KMS-11 (cell line): ENCODE data around the gene SNU13.
"Not testable (repeated sequence)": the region's sequence is repeated elsewhere in the genome, so short reads cannot be mapped to it uniquely, and the experiment has no call there.

Source experiments
- H2AFZ ChIP-seq: fragments of 200-600 bp; sonication (generic); 2 replicates; pipeline ENCODE4 v1.6.1; 2016; ENCODE audit warnings: antibody characterized with exemption, mixed run types, low read depth
- H3K27ac ChIP-seq: fragments of 200-600 bp; sonication (generic); 2 replicates; pipeline ENCODE4 v1.6.1; 2016; ENCODE audit warnings: mild to moderate bottlenecking, mixed run types
- H3K27me3 ChIP-seq: fragments of 200-600 bp; sonication (generic); 2 replicates; pipeline ENCODE4 v1.6.1; 2017; ENCODE audit warnings: mild to moderate bottlenecking, low read depth, mixed run types, moderate library complexity; ENCODE audit not compliant: insufficient read depth
- H3K36me3 ChIP-seq: fragments of 200-600 bp; sonication (generic); 2 replicates; pipeline ENCODE4 v1.6.1; 2017; ENCODE audit warnings: mild to moderate bottlenecking, mixed run types; ENCODE audit not compliant: insufficient read depth
- H3K4me1 ChIP-seq: fragments of 200-600 bp; sonication (generic); 2 replicates; pipeline ENCODE4 v1.6.1; 2016; ENCODE audit warnings: mild to moderate bottlenecking, low read depth, mixed run types; ENCODE audit not compliant: poor library complexity, severe bottlenecking
- H3K4me2 ChIP-seq: fragments of 200-600 bp; sonication (generic); 2 replicates; pipeline ENCODE4 v1.7.0; 2016; ENCODE audit warnings: mild to moderate bottlenecking, mixed run types
- H3K4me3 ChIP-seq: fragments of 200-600 bp; sonication (generic); IDR thresholded peaks from 2 replicates; pipeline ENCODE4 v1.6.1; 2017; ENCODE audit warnings: low read depth, low read length, mixed read lengths; ENCODE audit not compliant: insufficient read depth
- H3K79me2 ChIP-seq: fragments of 200-600 bp; sonication (generic); 2 replicates; pipeline ENCODE4 v1.6.1; 2016; ENCODE audit warnings: low read depth, mixed run types; ENCODE audit not compliant: insufficient read depth
- H3K9ac ChIP-seq: fragments of 200-600 bp; sonication (generic); 2 replicates; pipeline ENCODE4 v1.6.1; 2016; ENCODE audit warnings: mild to moderate bottlenecking, mixed run types
- H4K20me1 ChIP-seq: fragments of 200-600 bp; sonication (generic); 2 replicates; pipeline ENCODE4 v1.6.1; 2016; ENCODE audit warnings: mild to moderate bottlenecking, mixed run types; ENCODE audit not compliant: insufficient read depth
- TF ChIP-seq, protein P1 (sequence below): fragments of 200-600 bp; sonication (generic); conservative IDR thresholded peaks from 2 replicates; pipeline ENCODE4 v1.6.1; 2017; ENCODE audit warnings: low read depth, mild to moderate bottlenecking, antibody characterized with exemption, low read length, moderate library complexity, mixed read lengths

Gene SNU13

DNA sequence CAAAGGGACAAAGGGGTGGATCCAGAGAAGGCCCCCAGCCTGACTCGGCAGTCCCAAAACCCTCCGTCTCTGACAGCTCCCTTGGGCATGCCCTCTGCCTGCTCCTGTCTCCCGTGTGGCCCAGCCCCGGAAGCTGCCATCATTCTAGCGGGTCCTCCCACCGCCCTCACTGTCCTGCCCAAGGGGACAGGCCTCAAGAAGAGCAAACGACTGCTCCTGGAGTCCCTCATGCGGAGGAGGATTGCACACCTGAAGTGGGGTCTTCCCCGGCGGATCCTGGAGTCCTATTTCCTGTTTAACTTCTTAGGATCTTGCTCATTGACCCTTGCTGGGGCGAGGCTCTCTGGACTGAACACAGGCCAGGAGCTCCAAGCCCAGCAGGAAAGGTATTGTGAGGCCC lies 8.0 kb upstream of the SNU13 start:
- H3K4me1 ChIP-seq, result peaks cover 11% of the 10 kb centered on the region
- H3K27ac ChIP-seq, result no peak overlapping the region
- peak overlapping the region; percentile 28; the same call in 1 of the 2 replicates for H3K9ac ChIP-seq
- no peaks in the 10 kb centered on the region for H3K27me3 ChIP-seq
- no peaks in the 10 kb centered on the region for H3K36me3 ChIP-seq
- H3K4me2 ChIP-seq, result peak overlapping the region; percentile 23
- H2AFZ ChIP-seq, result peak overlapping the region; percentile 57
- no peak overlapping the region for H3K4me3 ChIP-seq
- no peaks in the 10 kb centered on the region for H4K20me1 ChIP-seq
- H3K79me2 ChIP-seq, result no peaks in the 10 kb centered on the region
- TF ChIP-seq, protein P1, sequence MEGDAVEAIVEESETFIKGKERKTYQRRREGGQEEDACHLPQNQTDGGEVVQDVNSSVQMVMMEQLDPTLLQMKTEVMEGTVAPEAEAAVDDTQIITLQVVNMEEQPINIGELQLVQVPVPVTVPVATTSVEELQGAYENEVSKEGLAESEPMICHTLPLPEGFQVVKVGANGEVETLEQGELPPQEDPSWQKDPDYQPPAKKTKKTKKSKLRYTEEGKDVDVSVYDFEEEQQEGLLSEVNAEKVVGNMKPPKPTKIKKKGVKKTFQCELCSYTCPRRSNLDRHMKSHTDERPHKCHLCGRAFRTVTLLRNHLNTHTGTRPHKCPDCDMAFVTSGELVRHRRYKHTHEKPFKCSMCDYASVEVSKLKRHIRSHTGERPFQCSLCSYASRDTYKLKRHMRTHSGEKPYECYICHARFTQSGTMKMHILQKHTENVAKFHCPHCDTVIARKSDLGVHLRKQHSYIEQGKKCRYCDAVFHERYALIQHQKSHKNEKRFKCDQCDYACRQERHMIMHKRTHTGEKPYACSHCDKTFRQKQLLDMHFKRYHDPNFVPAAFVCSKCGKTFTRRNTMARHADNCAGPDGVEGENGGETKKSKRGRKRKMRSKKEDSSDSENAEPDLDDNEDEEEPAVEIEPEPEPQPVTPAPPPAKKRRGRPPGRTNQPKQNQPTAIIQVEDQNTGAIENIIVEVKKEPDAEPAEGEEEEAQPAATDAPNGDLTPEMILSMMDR, result no peak

DNA sequence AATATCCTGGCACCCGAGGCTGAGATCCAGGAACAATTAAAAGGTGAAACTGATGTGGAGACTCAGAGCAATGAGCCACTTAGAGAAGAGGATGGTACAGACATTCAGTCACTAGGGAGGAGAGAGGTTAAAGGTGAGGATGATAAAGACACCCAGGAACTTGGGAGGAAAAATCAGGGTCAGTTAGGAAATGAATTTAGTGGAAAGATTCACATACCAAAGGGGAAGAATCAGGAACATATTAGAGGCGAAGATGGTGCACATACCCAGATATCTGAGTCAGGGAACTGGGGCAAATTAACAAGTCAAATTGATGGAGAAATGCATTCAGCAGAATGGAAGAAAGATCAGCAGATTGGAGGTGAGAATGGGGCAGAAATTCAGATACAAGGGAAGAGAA lies 6.5 kb upstream of the SNU13 start:
- Histone ChIP-seq H3K27me3 (no peaks in the 10 kb centered on the region), H3K79me2 (no peaks in the 10 kb centered on the region), H4K20me1 (no peaks in the 10 kb centered on the region), H3K4me1 (peaks cover 11% of the 10 kb centered on the region), H2AFZ (no peak overlapping the region), H3K27ac (no peak overlapping the region), H3K4me3 (no peak overlapping the region), H3K36me3 (no peaks in the 10 kb centered on the region), H3K9ac (no peak overlapping the region), H3K4me2 (no peak overlapping the region)
- TF ChIP-seq, protein P1, result no peak

DNA sequence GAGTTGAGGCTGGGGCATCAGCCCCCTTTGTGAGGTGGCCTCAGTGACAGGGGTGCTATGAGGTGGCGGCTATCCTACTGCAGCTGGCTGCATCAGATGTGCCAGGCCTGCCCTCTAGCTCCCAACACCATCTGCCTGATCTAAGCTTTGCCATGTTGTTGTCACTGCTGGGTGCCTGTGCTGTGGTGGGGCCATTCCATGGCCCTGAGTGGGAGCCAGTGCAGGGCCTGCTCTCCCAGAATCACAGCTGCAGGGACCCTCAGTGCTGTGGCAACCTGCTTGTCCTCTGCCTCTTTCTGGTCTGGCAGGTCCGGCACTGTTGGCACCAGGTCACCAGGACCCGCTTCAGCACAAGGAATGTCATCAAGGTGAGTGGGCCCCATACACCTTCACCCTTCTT lies 1.8 kb upstream of the SNU13 start:
- no peak overlapping the region for H3K4me3 ChIP-seq
- TF ChIP-seq, protein P1, result no peak
- H2AFZ ChIP-seq, result no peak overlapping the region
- H3K27me3 ChIP-seq, result no peaks in the 10 kb centered on the region
- H3K4me1 ChIP-seq, result peaks cover 9% of the 10 kb centered on the region
- no peak overlapping the region for H3K9ac ChIP-seq
- H4K20me1 ChIP-seq, result no peaks in the 10 kb centered on the region; the same call in 1 of the 2 replicates
- no peaks in the 10 kb centered on the region for H3K36me3 ChIP-seq
- H3K27ac ChIP-seq, result no peak overlapping the region
- peaks cover 31% of the 10 kb centered on the region for H3K79me2 ChIP-seq
- H3K4me2 ChIP-seq, result no peak overlapping the region

DNA sequence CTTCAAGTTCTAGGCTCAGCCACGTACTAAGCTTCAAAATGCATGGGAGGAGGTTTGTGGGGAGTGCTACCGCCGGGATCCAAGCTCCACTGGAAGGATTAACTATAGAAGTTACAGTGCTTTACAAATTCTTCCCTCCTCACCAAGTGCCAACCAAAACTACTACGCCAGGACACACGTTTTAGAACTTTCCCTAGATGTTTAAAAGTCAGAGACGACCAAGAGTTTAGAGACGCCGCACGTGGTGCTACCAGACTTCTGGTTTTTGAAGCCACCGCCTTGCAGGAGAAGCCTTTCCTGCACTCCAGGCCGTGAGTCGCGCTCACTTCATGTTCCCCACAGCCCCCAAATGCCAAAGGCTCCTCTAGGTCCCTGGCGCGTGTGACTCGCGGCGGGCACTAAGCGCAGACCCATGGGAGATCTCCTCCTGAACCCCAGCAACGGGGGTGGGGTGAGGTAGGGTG lies 734 bp downstream of the SNU13 start:
- peak overlapping the region; percentile 92; the same call in 1 of the 2 replicates for H2AFZ ChIP-seq
- no peaks in the 10 kb centered on the region for H3K36me3 ChIP-seq
- H3K27ac ChIP-seq, result peak overlapping the region; percentile 97
- H3K79me2 ChIP-seq, result peaks cover 56% of the 10 kb centered on the region
- no peaks in the 10 kb centered on the region; the same call in none of the 2 replicates for H4K20me1 ChIP-seq
- TF ChIP-seq, protein P1, result no peak
- H3K4me1 ChIP-seq, result peaks cover 9% of the 10 kb centered on the region
- no peak overlapping the region for H3K4me3 ChIP-seq
- H3K4me2 ChIP-seq, result peak overlapping the region; percentile 71
- peak overlapping the region; percentile 97 for H3K9ac ChIP-seq
- H3K27me3 ChIP-seq, result no peaks in the 10 kb centered on the region

DNA sequence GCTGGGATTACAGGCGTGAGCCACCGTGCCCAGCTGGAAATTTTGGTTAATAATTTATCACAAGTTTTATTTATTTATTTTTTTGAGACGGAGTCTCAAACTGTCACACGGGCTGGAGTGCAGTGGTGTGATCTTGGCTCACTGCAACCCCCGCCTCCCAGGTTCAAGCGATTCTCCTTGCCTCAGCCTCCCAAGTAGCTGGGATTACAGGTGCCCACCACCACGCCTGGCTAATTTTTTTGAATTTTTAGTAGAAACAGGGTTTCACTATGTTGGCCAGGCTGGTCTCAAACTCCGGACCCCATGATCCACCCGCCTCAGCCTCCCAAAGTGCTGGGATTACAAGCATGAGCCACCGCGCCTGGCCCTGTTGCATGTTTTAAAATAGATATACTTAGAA lies 1.8 kb downstream of the SNU13 start:
- Histone ChIP-seq H3K27ac (peak overlapping the region; percentile 97; the same call in 1 of the 2 replicates), H3K4me2 (peak overlapping the region; percentile 71), H3K9ac (peak overlapping the region; percentile 97; the same call in 1 of the 2 replicates), H3K79me2 (peaks cover 67% of the 10 kb centered on the region)
- not testable (repeated sequence) for H4K20me1 ChIP-seq, H3K4me1 ChIP-seq, H2AFZ ChIP-seq, H3K36me3 ChIP-seq, H3K27me3 ChIP-seq, H3K4me3 ChIP-seq
